ENCODE measurements around the gene JDP2.

JDP2 gene

DNA sequence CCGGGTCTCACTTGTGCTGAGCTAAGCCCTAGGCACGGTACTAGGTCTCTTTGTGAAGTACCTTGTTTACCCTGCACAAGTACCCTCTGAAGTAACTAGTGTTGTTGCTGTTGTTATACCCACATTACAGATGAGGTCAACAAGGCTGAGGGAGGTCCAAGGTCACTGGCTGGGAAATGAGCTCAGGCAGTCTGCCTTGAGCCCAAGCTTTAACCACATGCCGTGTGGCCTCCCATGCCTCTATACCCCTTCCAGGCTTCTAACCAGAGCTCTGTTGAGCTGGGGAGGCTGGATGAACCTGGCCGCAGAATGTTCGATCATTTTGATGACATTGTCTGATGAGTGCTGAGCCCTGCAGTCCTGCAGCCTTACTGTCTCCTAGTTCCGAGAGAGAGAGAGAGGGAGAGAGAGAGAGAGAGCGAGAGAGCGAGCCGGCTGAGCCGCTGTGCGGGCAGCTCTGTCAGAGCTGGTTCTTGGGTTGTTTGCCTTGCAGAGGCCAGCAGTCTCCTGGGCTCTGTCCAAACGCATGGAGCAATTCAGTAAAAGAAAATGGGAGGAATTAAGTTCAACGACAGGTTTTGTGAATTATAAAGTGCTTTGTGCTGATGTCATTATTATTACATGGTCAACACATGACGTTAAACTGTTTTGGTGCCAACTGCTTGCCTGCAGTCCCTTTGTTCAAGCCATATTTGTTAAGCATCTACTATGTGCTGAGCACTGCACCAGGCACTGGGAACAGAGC is 13.1 kb downstream of the JDP2 start:
- no peaks in the 10 kb centered on the region for H3K27me3 ChIP-seq (ENCODE audit: insufficient read depth, low read length)
- no peak overlapping the region for H2BK12ac ChIP-seq (ENCODE audit: low read length)
- H3K79me2 ChIP-seq (ENCODE audit: control insufficient read depth, insufficient read depth, low read length, poor library complexity) = peaks cover 3% of the 10 kb centered on the region
- H4K8ac ChIP-seq (ENCODE audit: low read depth, low read length) = no peak overlapping the region
- H3K4me2 ChIP-seq (ENCODE audit: low read length) = no peak overlapping the region
- H3K27ac ChIP-seq (ENCODE audit: low read depth, low read length) = no peak overlapping the region
- H3K4me1 ChIP-seq (ENCODE audit: control insufficient read depth in 1 of 2, insufficient read depth in 2 of 2, low read length in 2 of 2) = peaks cover 19 to 30% of the 10 kb centered on the region in 2 experiments
- no peaks in the 10 kb centered on the region for H3K9me3 ChIP-seq (ENCODE audit: insufficient read depth, low read depth, low read length)
- no peak overlapping the region for H4K12ac ChIP-seq (ENCODE audit: low read depth, low read length)
- H3K14ac ChIP-seq (ENCODE audit: low read length) = no peak overlapping the region
- no peak for DNase-seq
- H2BK5ac ChIP-seq (ENCODE audit: low read depth, low read length, poor library complexity) = no peak overlapping the region
- H2BK120ac ChIP-seq (ENCODE audit: insufficient read depth, low read length, poor library complexity) = no peak overlapping the region
- H2AK5ac ChIP-seq (ENCODE audit: low read length) = no peak overlapping the region
- H3K79me1 ChIP-seq (ENCODE audit: low read length) = no peaks in the 10 kb centered on the region
- no CpG with 5 or more reads among the region's 14 CpGs for WGBS (ENCODE audit: extremely low coverage, insufficient coverage, insufficient read length)
- peak overlapping the region; percentile 21 for H3K4ac ChIP-seq (ENCODE audit: low read depth, low read length)
- no peak overlapping the region for H3K23ac ChIP-seq (ENCODE audit: low read length)
- peak overlapping the region; percentile 14 for H3K4me3 ChIP-seq (ENCODE audit: low read depth, low read length)
- no peak overlapping the region for H3K9ac ChIP-seq (ENCODE audit: low read length)
- no peak overlapping the region for H2AFZ ChIP-seq (ENCODE audit: insufficient read depth, low read length, poor library complexity)
- peaks cover 44 to 54% of the 10 kb centered on the region in 2 experiments for H3K36me3 ChIP-seq (ENCODE audit: control insufficient read depth in 1 of 2, insufficient read depth in 2 of 2, low read length in 2 of 2)
- H4K91ac ChIP-seq (ENCODE audit: low read depth, low read length) = no peak overlapping the region
- H3K18ac ChIP-seq (ENCODE audit: low read length) = peak overlapping the region; percentile 20

GRCh38 chr14:75441728-75442127 is 13.9 kb downstream of the JDP2 start:
- Histone ChIP-seq H3K9me3 (ENCODE audit: insufficient read depth, low read depth, low read length) (no peaks in the 10 kb centered on the region), H3K4me3 (ENCODE audit: low read depth, low read length) (no peak overlapping the region), H3K4ac (ENCODE audit: low read depth, low read length) (no peak overlapping the region), H3K14ac (ENCODE audit: low read length) (no peak overlapping the region), H4K91ac (ENCODE audit: low read depth, low read length) (no peak overlapping the region), H3K18ac (ENCODE audit: low read length) (no peak overlapping the region), H2BK120ac (ENCODE audit: insufficient read depth, low read length, poor library complexity) (no peak overlapping the region), H3K27me3 (ENCODE audit: insufficient read depth, low read length) (no peaks in the 10 kb centered on the region), H3K9ac (ENCODE audit: low read length) (no peak overlapping the region), H3K79me2 (ENCODE audit: control insufficient read depth, insufficient read depth, low read length, poor library complexity) (peaks cover 3% of the 10 kb centered on the region), H2AK5ac (ENCODE audit: low read length) (no peak overlapping the region), H3K4me1 (ENCODE audit: control insufficient read depth in 1 of 2, insufficient read depth in 2 of 2, low read length in 2 of 2) (peaks cover 19 to 30% of the 10 kb centered on the region in 2 experiments), H3K27ac (ENCODE audit: low read depth, low read length) (no peak overlapping the region), H4K8ac (ENCODE audit: low read depth, low read length) (no peak overlapping the region), H3K23ac (ENCODE audit: low read length) (no peak overlapping the region), H3K4me2 (ENCODE audit: low read length) (no peak overlapping the region), H2BK5ac (ENCODE audit: low read depth, low read length, poor library complexity) (no peak overlapping the region), H4K12ac (ENCODE audit: low read depth, low read length) (no peak overlapping the region), H2BK12ac (ENCODE audit: low read length) (no peak overlapping the region), H2AFZ (ENCODE audit: insufficient read depth, low read length, poor library complexity) (no peak overlapping the region), H3K36me3 (ENCODE audit: control insufficient read depth in 1 of 2, insufficient read depth in 2 of 2, low read length in 2 of 2) (peaks cover 44 to 53% of the 10 kb centered on the region in 2 experiments), H3K79me1 (ENCODE audit: low read length) (no peaks in the 10 kb centered on the region)
- WGBS (ENCODE audit: extremely low coverage, insufficient coverage, insufficient read length) = no CpG with 5 or more reads among the region's 6 CpGs
- DNase-seq = no peak

DNA sequence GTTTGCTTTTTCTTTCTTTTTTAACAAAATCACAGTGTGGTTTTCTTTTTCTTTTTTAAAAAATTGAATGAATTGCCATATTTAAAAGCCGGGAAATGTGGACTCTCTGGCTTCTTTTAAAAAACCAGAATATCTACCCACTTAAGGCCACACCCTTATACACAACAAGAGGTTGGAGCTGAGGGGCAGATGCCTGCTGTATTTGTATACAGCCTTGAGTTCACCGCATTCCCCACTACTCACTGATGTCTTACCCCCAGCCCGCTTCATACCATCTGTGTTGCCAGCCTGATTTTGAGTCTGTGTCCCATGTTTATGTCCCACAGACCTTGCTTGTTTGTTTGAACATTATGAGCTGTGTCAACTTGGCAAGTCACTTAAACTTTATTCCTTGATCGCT is 14.3 kb downstream of the JDP2 start:
- Histone ChIP-seq H2BK120ac (ENCODE audit: insufficient read depth, low read length, poor library complexity) (no peak overlapping the region), H2BK12ac (ENCODE audit: low read length) (peak overlapping the region; percentile 58), H3K4me2 (ENCODE audit: low read length) (no peak overlapping the region), H3K27ac (ENCODE audit: low read depth, low read length) (peak overlapping the region; percentile 37), H3K9me3 (ENCODE audit: insufficient read depth, low read depth, low read length) (no peaks in the 10 kb centered on the region), H4K8ac (ENCODE audit: low read depth, low read length) (no peak overlapping the region), H3K79me2 (ENCODE audit: control insufficient read depth, insufficient read depth, low read length, poor library complexity) (peaks cover 3% of the 10 kb centered on the region), H2BK5ac (ENCODE audit: low read depth, low read length, poor library complexity) (peak overlapping the region; percentile 18), H3K79me1 (ENCODE audit: low read length) (no peaks in the 10 kb centered on the region), H3K23ac (ENCODE audit: low read length) (no peak overlapping the region), H2AFZ (ENCODE audit: insufficient read depth, low read length, poor library complexity) (no peak overlapping the region), H3K14ac (ENCODE audit: low read length) (no peak overlapping the region), H4K12ac (ENCODE audit: low read depth, low read length) (no peak overlapping the region), H3K36me3 (ENCODE audit: control insufficient read depth in 1 of 2, insufficient read depth in 2 of 2, low read length in 2 of 2) (peaks cover 44 to 52% of the 10 kb centered on the region in 2 experiments), H3K4me1 (ENCODE audit: control insufficient read depth in 1 of 2, insufficient read depth in 2 of 2, low read length in 2 of 2) (peaks cover 19 to 30% of the 10 kb centered on the region in 2 experiments), H3K27me3 (ENCODE audit: insufficient read depth, low read length) (no peaks in the 10 kb centered on the region), H3K9ac (ENCODE audit: low read length) (no peak overlapping the region), H4K91ac (ENCODE audit: low read depth, low read length) (peak overlapping the region; percentile 51), H3K18ac (ENCODE audit: low read length) (peak overlapping the region; percentile 35), H2AK5ac (ENCODE audit: low read length) (peak overlapping the region; percentile 56), H3K4me3 (ENCODE audit: low read depth, low read length) (no peak overlapping the region), H3K4ac (ENCODE audit: low read depth, low read length) (peak overlapping the region; percentile 67)
- no CpG with 5 or more reads among the region's 4 CpGs for WGBS (ENCODE audit: extremely low coverage, insufficient coverage, insufficient read length)
- no peak for DNase-seq

GRCh38 chr14:75442642-75443041 is 14.8 kb downstream of the JDP2 start:
- Histone ChIP-seq H2AK5ac (ENCODE audit: low read length) (no peak overlapping the region), H2BK120ac (ENCODE audit: insufficient read depth, low read length, poor library complexity) (no peak overlapping the region), H2BK5ac (ENCODE audit: low read depth, low read length, poor library complexity) (no peak overlapping the region), H3K27me3 (ENCODE audit: insufficient read depth, low read length) (no peaks in the 10 kb centered on the region), H4K91ac (ENCODE audit: low read depth, low read length) (no peak overlapping the region), H3K9ac (ENCODE audit: low read length) (no peak overlapping the region), H3K27ac (ENCODE audit: low read depth, low read length) (no peak overlapping the region), H3K14ac (ENCODE audit: low read length) (no peak overlapping the region), H3K18ac (ENCODE audit: low read length) (no peak overlapping the region), H4K8ac (ENCODE audit: low read depth, low read length) (no peak overlapping the region), H3K79me1 (ENCODE audit: low read length) (no peaks in the 10 kb centered on the region), H3K23ac (ENCODE audit: low read length) (no peak overlapping the region), H3K4me3 (ENCODE audit: low read depth, low read length) (no peak overlapping the region), H3K4me2 (ENCODE audit: low read length) (no peak overlapping the region), H3K79me2 (ENCODE audit: control insufficient read depth, insufficient read depth, low read length, poor library complexity) (peaks cover 3% of the 10 kb centered on the region), H2BK12ac (ENCODE audit: low read length) (no peak overlapping the region), H3K4me1 (ENCODE audit: control insufficient read depth in 1 of 2, insufficient read depth in 2 of 2, low read length in 2 of 2) (peaks cover 17 to 30% of the 10 kb centered on the region in 2 experiments), H2AFZ (ENCODE audit: insufficient read depth, low read length, poor library complexity) (no peak overlapping the region), H3K36me3 (ENCODE audit: control insufficient read depth in 1 of 2, insufficient read depth in 2 of 2, low read length in 2 of 2) (peaks cover 43 to 47% of the 10 kb centered on the region in 2 experiments), H4K12ac (ENCODE audit: low read depth, low read length) (no peak overlapping the region), H3K9me3 (ENCODE audit: insufficient read depth, low read depth, low read length) (no peaks in the 10 kb centered on the region), H3K4ac (ENCODE audit: low read depth, low read length) (no peak overlapping the region)
- no peak for DNase-seq
- WGBS (ENCODE audit: extremely low coverage, insufficient coverage, insufficient read length) = no CpG with 5 or more reads among the region's 8 CpGs

All from trophoblast cell (in vitro differentiated cells and primary cell).